Neural cell (in vitro differentiated cells): Measurements from ENCODE around the gene ANKRD66. TPM values are rescaled to one million over a fixed set of nuclear protein-coding genes. Genes with fewer than 3 reads are reported as not detected.

Source experiments
- H2AFZ ChIP-seq: fragments of 200-600, 300-800 bp; sonication (generic), shearing (Covaris generic); 2 replicates; pipeline ENCODE4 v1.6.0; 2014; ENCODE audit warnings: low read depth, mild to moderate bottlenecking, antibody characterized with exemption, low read length, moderate library complexity
- H3F3A ChIP-seq: fragments of 200-600 bp; shearing (Covaris generic); 2 replicates; pipeline ENCODE4 v1.6.1; 2016; ENCODE audit warnings: mild to moderate bottlenecking, moderate library complexity, mixed read lengths, antibody characterized with exemption, low read length; ENCODE audit not compliant: insufficient read depth, poor library complexity, severe bottlenecking
- H3K27ac ChIP-seq: fragments of 200-600, 300-800 bp; sonication (generic), shearing (Covaris generic); 2 replicates; pipeline ENCODE4 v1.5.1; 2014; ENCODE audit warnings: mild to moderate bottlenecking, low read length, moderate library complexity
- H3K27me3 ChIP-seq: fragments of 300-800, 200-600 bp; sonication (generic), shearing (Covaris generic); 2 replicates; pipeline ENCODE4 v1.6.0; 2014; ENCODE audit warnings: mild to moderate bottlenecking, low read depth, low read length, moderate library complexity; ENCODE audit not compliant: insufficient read depth
- H3K36me3 ChIP-seq: fragments of 300-800, 200-600 bp; sonication (generic), shearing (Covaris generic); 2 replicates; pipeline ENCODE4 v1.5.1; 2014; ENCODE audit warnings: mild to moderate bottlenecking, antibody characterized with exemption, low read length, moderate library complexity; ENCODE audit not compliant: insufficient read depth
- H3K4me2 ChIP-seq: fragments of 300-800, 200-600 bp; sonication (generic), shearing (Covaris generic); 2 replicates; pipeline ENCODE4 v1.6.0; 2014; ENCODE audit warnings: mild to moderate bottlenecking, low read length
- H3K4me3 ChIP-seq: fragments of 300-800, 200-600 bp; sonication (generic), shearing (Covaris generic); 2 replicates; pipeline ENCODE4 v1.5.1; 2014; ENCODE audit warnings: mild to moderate bottlenecking, low read length, moderate library complexity
- H3K79me2 ChIP-seq: fragments of 200-600 bp; shearing (Covaris generic); replicated peaks from 2 replicates; pipeline ENCODE4 v1.6.0; 2014; ENCODE audit warnings: mild to moderate bottlenecking, low read length, moderate library complexity; ENCODE audit not compliant: insufficient read depth
- H3K9ac ChIP-seq: fragments of 300-800, 200-600 bp; sonication (generic), shearing (Covaris generic); 2 replicates; pipeline ENCODE4 v1.6.1; 2016; ENCODE audit warnings: mild to moderate bottlenecking, low read length, mixed read lengths
- H3K9me2 ChIP-seq: fragments of 200-600 bp; shearing (Covaris generic); 2 replicates; pipeline ENCODE4 v1.6.1; 2016; ENCODE audit warnings: mild to moderate bottlenecking, low read length, mixed read lengths; ENCODE audit not compliant: insufficient read depth
- H3K9me3 ChIP-seq: fragments of 200-600, 300-800 bp; sonication (generic), shearing (Covaris generic); 2 replicates; pipeline ENCODE4 v1.6.1; 2016; ENCODE audit warnings: mild to moderate bottlenecking, mixed run types, low read length, moderate library complexity, mixed read lengths
- H4K20me1 ChIP-seq: fragments of 200-600 bp; shearing (Covaris generic); 2 replicates; pipeline ENCODE4 v1.6.1; 2016; ENCODE audit warnings: mild to moderate bottlenecking, mixed run types; ENCODE audit not compliant: insufficient read depth
- EP300 ChIP-seq: fragments of 450-650 bp; conservative IDR thresholded peaks from 2 replicates; pipeline ENCODE4 v1.6.1; 2014; ENCODE audit warnings: antibody characterized with exemption, mild to moderate bottlenecking, moderate library complexity; ENCODE audit not compliant: poor library complexity, severe bottlenecking
- EZH2 ChIP-seq: fragments of 200-600, 300-800 bp; shearing (Covaris generic), sonication (generic); IDR thresholded peaks from 2 replicates; pipeline ENCODE4 v1.6.1; 2014; ENCODE audit warnings: antibody characterized with exemption, low read length, borderline replicate concordance, mild to moderate bottlenecking; ENCODE audit not compliant: insufficient read depth, poor library complexity, severe bottlenecking
- MXI1 ChIP-seq: fragments of 450-650 bp; conservative IDR thresholded peaks from 2 replicates; pipeline ENCODE4 v1.6.1; 2014; ENCODE audit warnings: antibody characterized with exemption, mild to moderate bottlenecking; ENCODE audit not compliant: poor library complexity, severe bottlenecking
- POLR2AphosphoS5 ChIP-seq: IDR thresholded peaks from 2 replicates; pipeline ENCODE4 v1.6.1; 2012
- RAD21 ChIP-seq: fragments of 450-650 bp; conservative IDR thresholded peaks from 2 replicates; pipeline ENCODE4 v1.6.1; 2014; ENCODE audit warnings: antibody characterized with exemption, mild to moderate bottlenecking, moderate library complexity
- SMC3 ChIP-seq: fragments of 450-650 bp; conservative IDR thresholded peaks from 2 replicates; pipeline ENCODE4 v1.6.1; 2014; ENCODE audit warnings: antibody characterized with exemption, mild to moderate bottlenecking, moderate library complexity; ENCODE audit not compliant: poor library complexity
- TAF1 ChIP-seq: IDR thresholded peaks from 2 replicates; pipeline ENCODE4 v1.6.1; 2012; ENCODE audit warnings: low read depth
- polyA plus RNA-seq: library from polyadenylated mRNA; depleted of rRNA; stranded (reverse); fragments of >200 nt; gene quantifications from 2 replicates; pipeline ENCODE4 v1.2.3, GENCODE V29; 2014
- TF ChIP-seq, protein P1 (sequence below): IDR thresholded peaks from 2 replicates; pipeline ENCODE4 v1.6.1; 2012; ENCODE audit warnings: borderline replicate concordance
- TF ChIP-seq, protein P2 (sequence below): fragments of 450-650 bp; IDR thresholded peaks from 2 replicates; pipeline ENCODE4 v1.5.1; 2014; ENCODE audit warnings: antibody characterized with exemption, mild to moderate bottlenecking, moderate library complexity; ENCODE audit not compliant: poor library complexity, severe bottlenecking

ANKRD66 gene
- polyA plus RNA-seq, 1 donor from 2014 or later = not detected

DNA sequence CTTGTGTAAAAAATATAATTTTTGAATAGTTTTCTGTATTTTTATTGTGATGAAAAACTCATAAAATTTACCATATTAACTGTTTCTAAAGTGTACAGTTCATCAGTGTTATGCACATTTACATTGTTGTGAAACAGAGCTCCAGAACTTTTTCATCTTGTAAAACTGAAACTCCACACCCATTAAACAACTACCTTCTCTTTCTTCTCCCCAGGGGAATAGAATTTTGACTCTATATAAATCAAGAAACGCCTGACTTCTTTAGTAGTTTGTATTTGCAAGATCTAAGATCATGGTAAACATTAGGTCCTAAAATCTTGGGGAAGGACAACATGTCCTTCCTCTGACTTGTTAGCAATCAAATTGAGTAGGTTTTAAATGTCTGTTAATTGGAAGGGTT is 9.1 kb downstream of the ANKRD66 start:
- H3F3A ChIP-seq = no peaks in the 10 kb centered on the region
- H3K9ac ChIP-seq = no peak overlapping the region
- H3K27me3 ChIP-seq = no peaks in the 10 kb centered on the region
- no peak overlapping the region for H3K4me3 ChIP-seq
- no peak overlapping the region for H3K4me2 ChIP-seq
- no peaks in the 10 kb centered on the region for H4K20me1 ChIP-seq
- H3K27ac ChIP-seq = no peak overlapping the region
- H3K9me3 ChIP-seq = no peaks in the 10 kb centered on the region
- no peaks in the 10 kb centered on the region for H3K79me2 ChIP-seq
- TF ChIP-seq MXI1 = no peak
- TF ChIP-seq EZH2 = no peak
- no peak for TF ChIP-seq RAD21
- TF ChIP-seq EP300 = no peak
- TF ChIP-seq, protein P1, sequence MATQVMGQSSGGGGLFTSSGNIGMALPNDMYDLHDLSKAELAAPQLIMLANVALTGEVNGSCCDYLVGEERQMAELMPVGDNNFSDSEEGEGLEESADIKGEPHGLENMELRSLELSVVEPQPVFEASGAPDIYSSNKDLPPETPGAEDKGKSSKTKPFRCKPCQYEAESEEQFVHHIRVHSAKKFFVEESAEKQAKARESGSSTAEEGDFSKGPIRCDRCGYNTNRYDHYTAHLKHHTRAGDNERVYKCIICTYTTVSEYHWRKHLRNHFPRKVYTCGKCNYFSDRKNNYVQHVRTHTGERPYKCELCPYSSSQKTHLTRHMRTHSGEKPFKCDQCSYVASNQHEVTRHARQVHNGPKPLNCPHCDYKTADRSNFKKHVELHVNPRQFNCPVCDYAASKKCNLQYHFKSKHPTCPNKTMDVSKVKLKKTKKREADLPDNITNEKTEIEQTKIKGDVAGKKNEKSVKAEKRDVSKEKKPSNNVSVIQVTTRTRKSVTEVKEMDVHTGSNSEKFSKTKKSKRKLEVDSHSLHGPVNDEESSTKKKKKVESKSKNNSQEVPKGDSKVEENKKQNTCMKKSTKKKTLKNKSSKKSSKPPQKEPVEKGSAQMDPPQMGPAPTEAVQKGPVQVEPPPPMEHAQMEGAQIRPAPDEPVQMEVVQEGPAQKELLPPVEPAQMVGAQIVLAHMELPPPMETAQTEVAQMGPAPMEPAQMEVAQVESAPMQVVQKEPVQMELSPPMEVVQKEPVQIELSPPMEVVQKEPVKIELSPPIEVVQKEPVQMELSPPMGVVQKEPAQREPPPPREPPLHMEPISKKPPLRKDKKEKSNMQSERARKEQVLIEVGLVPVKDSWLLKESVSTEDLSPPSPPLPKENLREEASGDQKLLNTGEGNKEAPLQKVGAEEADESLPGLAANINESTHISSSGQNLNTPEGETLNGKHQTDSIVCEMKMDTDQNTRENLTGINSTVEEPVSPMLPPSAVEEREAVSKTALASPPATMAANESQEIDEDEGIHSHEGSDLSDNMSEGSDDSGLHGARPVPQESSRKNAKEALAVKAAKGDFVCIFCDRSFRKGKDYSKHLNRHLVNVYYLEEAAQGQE = no peak
- TF ChIP-seq, protein P2, sequence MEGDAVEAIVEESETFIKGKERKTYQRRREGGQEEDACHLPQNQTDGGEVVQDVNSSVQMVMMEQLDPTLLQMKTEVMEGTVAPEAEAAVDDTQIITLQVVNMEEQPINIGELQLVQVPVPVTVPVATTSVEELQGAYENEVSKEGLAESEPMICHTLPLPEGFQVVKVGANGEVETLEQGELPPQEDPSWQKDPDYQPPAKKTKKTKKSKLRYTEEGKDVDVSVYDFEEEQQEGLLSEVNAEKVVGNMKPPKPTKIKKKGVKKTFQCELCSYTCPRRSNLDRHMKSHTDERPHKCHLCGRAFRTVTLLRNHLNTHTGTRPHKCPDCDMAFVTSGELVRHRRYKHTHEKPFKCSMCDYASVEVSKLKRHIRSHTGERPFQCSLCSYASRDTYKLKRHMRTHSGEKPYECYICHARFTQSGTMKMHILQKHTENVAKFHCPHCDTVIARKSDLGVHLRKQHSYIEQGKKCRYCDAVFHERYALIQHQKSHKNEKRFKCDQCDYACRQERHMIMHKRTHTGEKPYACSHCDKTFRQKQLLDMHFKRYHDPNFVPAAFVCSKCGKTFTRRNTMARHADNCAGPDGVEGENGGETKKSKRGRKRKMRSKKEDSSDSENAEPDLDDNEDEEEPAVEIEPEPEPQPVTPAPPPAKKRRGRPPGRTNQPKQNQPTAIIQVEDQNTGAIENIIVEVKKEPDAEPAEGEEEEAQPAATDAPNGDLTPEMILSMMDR = no peak
- no peak for TF ChIP-seq TAF1
- no peak for TF ChIP-seq SMC3
- TF ChIP-seq POLR2AphosphoS5 = no peak
- no peaks in the 10 kb centered on the region for H3K36me3 ChIP-seq
- H3K9me2 ChIP-seq = no peaks in the 10 kb centered on the region
- no peak overlapping the region for H2AFZ ChIP-seq

- Histone ChIP-seq H3K79me2 (no peaks in the 10 kb centered on the region), H3K27me3 (no peaks in the 10 kb centered on the region), H3K4me3 (no peak overlapping the region), H3F3A (no peaks in the 10 kb centered on the region), H3K4me2 (no peak overlapping the region), H3K9me3 (no peaks in the 10 kb centered on the region), H3K27ac (no peak overlapping the region), H3K9ac (no peak overlapping the region), H3K9me2 (no peaks in the 10 kb centered on the region), H2AFZ (no peak overlapping the region), H4K20me1 (no peaks in the 10 kb centered on the region), H3K36me3 (no peaks in the 10 kb centered on the region)
- TF ChIP-seq POLR2AphosphoS5 = no peak
- TF ChIP-seq, protein P2 = no peak
- no peak for TF ChIP-seq RAD21
- TF ChIP-seq EP300 = no peak
- TF ChIP-seq, protein P1 = no peak
- no peak for TF ChIP-seq EZH2
- no peak for TF ChIP-seq MXI1
- TF ChIP-seq SMC3 = no peak
- no peak for TF ChIP-seq TAF1
These were observed 9.9 kb downstream of the ANKRD66 start for GRCh38 chr6:46756469-46757213.
